Embryonic facial prominence (tissue), 1 donor: Measurements from ENCODE around the gene CHM.
"Not testable (repeated sequence)": the region's sequence is repeated elsewhere in the genome, so short reads cannot be mapped to it uniquely, and the experiment has no call there.

ENCODE experiments used
- DNase-seq: peaks from one replicate; pipeline ENCODE4 v3.0.0-alpha.2; 2016; ENCODE audit errors: extremely low spot score

Gene CHM

DNA sequence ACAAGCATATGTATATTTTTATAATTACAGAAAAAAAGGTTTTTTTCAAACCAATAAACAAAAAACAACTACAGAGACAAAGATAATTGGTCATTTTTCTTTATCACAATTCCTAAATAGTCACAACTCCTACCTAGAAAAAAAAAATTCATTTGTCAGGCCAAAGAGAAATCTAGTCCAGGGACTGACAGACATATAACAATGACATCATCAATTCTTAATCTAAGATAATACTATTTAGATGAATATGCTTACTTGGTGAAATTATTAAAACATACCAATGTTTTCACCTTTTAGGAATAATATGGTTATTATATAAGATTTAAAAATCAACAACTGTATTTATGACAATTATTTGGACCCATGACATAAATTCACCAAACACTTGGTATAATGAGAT is 48.4 kb downstream of the CHM start:
- DNase-seq = no peak

DNA sequence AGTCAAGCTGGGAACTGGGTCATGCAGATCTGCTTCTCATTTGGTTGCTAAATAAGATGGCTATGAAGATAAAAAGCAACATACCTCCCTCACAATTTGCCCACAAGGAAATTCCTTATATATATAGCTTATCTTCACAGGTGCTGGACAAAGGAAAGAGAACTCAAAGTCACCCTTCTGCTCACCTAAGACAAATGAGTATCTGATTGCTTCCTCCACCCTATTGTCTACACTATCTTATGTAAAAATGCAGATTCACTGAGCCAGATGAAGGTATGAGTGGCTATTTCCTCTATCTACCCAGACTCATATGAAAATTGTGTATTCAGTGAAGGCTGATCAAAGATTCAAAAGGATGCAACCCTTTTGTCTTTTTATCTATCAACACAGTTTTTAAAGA is 50.8 kb downstream of the CHM start:
- DNase-seq = no peak

DNA sequence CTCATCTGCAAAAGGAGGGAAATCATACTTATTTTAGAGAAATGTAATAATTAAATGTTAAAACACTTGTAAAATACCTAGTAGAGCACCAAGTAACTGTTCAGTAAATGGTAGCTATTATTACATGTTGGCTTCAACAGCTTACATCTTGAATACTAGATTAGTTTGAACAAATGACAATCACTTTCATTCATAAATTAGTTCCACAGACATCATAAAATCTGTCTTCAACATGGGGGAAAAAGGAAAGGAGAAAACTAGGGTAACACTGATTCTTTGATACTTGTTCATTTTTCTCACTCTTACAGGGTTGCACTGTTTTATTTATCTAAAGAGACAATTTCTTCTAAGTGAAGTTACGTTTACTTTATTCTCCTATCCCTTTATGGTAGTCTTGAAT is 51.7 kb downstream of the CHM start:
- DNase-seq = no peak

DNA sequence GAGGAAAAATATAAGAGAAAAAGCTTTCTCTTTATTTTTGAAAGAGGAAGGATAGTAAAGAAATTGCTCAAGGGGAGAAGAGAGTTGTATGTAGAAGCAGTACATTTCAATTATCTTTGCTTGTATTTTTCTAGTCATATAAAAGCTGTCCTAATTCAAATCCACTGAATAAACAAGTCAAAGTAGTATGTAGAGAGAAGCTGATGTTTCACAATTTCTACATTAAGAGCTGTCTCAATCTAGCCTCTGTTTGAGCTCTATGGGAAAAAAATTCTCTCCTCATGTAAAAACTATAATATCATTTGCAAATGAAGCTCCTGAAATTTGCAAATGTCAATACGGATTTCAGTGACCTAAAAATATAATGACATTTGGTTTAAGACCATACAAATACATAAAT is 52.6 kb downstream of the CHM start:
- no peak for DNase-seq

DNA sequence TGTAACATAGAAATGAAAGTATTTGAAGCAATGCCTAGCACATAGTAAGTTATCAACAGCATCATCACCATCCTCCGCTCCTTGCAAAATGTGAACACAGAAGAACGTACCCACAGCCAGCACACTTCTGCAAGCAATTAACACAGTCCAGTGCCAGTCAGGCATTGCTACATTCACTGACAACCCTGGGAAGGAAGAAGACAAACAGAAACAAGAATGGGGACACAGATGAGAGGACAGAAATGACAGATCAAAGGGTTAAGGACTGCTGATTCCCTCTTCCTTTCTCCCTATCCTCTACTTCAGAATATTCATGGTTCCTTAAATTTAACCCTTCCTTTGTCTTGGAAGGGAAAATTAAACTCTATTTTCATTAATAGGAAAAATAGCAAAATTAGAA is 53.1 kb downstream of the CHM start:
- DNase-seq = no peak

DNA sequence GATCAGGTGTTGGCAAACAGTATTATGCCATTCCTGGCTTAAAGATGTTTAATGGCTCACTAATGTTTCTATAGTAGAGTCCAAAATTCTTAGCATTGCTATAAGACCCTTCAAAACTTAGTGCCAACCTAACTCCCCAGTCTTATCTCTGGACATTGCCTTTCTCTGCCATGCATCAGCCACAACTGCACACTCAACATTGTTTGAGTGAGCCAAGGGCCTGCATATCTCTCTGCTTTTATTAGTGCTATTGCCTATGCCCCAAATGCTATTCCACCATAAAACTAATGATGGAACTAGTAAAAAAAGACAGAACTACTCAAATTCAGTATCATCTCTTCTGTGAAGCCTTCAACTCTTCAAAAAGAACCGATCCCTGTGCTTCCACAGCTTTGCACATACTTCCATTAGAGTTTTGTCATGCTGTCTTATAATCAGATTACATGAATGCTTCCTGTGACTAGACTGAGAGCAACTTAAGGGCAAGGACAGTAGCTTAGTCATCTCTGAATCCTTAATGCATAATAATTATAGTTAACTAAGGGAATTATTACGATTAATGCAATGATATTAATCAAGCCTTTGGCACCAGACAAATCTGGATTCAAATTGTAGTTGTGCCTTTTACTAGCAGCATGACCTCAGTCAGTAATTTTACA is 53.7 kb downstream of the CHM start:
- DNase-seq = no peak

DNA sequence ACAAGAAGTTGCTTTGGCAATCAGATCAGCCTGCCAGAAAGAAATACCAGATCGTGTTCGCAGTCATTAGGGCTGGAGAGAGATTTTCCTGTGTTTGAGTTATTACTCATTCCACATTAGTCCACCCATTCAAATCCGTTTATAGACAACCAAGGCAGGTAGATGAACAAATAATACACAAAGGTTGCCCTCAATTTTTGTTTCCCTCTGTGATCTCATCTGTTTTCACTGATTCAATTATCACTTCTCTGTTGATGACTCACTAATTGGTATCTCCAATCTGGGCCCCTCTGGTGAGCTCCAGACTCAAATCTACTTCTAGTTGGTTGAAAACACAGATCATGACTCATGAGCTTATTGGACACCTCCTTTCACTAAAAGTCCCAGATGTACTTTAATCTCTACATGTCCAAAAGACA is 54.5 kb downstream of the CHM start:
- no peak for DNase-seq

DNA sequence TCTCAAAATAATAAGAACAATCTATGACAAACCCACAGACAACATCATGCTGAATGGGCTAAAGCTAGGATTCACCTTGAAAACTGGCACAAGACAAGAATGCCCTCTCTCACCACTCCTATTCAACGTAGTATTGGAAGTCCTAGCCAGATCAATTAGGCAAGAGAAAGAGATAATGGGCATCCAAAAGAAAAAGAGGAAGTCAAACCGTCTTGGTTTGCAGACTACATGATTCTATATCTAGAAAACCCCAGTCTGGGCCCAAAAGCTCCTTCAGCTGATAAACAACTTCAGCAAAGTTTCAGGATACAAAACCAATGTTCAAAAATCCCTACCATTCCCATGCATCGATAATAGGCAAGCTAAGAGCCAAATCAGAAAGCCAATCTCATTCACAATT is 59.0 kb downstream of the CHM start:
- DNase-seq = no peak

DNA sequence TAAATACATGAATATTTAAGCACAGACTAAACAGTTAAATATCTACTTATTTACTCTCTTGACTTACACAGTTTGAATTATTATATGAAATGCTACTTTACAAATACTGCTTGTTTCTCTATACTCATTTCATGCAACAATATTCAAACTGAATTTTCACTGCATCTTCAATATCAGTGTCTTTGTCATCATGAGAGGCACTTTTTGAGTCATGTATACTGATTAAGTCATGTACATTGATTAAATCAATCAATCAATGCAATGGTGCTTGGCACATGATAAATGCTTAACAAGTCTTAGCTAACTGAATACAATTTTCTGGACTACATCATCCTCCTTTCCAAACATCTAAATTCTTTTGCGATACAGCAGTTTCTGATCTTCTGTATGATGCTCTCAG is 67.1 kb downstream of the CHM start:
- DNase-seq = no peak

DNA sequence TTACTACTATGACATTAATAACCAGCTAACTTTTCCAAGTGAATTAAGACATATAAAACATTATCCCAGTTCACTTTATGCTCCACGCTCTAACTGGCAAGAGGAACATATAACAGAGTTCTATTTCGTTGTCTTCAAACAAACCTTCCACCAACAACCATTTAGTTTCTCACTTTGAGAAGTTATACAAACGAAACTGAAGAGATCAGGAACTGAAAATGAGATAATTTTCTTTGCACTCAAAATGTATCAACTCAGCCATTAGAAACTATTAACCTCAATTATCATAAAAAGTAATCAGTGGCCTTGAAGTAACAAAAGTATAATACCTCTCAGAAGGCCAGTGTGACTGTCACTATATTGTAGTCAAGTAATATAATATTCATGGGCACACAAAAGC is 70.1 kb downstream of the CHM start:
- DNase-seq = no peak

DNA sequence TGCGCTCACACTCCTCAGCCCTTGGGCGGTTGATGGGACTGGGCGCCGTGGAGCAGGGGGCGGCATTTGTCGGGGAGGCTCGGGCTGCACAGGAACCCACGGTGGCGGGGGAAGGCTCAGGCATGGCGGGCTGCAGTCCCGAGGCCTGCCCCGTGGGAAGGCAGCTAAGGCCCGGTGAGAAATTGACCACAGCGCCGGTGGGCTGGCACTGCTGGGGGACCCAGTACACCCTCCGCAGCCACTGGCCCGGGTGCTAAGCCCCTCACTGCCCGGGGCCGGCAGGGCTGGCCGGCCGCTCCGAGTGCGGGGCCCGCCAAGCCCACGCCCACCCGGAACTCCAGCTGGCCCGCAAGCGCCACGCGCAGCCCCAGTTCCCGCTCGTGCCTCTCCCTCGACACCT is 75.0 kb downstream of the CHM start:
- not testable (repeated sequence) for DNase-seq

DNA sequence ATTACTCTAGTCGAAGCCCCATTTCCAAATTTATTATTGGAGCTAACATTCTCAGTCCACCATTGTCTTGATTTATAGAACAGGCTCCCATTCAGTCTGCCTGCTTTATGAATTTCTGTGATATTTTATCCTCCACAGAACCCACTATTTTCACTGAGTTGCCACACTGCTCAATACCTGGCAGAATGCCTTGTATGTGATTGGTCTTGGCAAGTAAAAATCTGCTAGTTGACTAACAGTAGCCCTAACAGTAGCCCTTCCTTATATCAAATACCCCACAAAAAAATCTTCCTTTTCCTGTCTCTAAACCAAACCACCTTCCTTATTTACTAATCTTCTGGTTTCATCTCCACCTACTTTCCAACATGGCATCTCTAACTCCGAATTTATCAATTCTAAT is 82.6 kb downstream of the CHM start:
- DNase-seq = no peak

DNA sequence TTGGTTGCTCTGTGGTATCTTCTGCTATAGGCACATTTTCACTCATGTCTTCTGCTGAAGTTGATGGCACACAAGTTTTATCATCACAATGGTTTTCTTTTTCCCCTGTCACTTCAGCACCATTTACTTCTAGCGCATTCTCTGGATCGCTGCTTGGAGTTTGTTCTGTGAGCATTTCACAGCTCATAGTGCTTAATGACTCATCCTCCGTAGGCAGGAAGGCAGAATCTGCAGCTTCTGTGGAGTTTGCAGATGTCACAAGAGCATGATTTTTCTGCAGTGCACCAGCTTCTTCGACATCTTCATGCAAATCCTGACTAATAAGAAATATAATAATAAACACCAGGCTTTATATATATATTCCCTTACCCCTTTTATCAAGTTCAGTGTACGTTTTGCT is 83.6 kb downstream of the CHM start:
- DNase-seq = no peak

DNA sequence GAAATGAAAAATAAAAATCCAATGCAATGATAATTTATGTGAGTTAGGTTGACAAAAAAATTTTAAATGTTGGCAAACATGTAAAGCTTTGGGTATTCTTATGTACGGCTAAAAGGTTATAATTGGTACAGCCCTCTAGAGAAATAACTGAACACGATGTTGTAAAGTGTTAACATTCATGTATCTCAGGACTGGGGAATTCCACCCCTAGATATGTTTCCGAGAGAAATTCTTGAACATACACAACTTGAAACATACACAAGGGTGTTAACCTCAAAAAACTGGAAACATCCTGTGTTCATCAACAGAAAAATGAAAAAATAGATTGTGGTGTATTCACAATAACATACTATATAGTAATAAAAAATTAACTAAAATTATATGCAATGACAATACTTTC is 91.8 kb downstream of the CHM start:
- DNase-seq = no peak

DNA sequence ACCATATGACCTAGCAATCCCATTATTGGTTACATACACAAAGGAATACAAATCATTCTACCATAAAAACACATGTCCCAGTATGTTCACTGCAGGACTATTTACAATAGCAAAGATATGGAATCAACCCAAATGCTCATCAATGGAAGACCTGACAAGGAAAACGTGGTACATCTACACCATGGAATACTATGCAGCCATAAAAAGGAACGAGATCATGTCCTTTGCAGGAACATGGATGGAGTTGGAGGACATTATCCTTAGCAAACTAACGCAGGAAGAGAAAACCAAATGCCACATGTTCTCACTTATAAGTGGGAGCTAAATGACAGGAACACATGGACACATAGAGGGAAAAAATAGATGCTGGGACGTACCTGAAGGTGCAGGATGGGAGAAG is 102.6 kb downstream of the CHM start:
- not testable (repeated sequence) for DNase-seq

DNA sequence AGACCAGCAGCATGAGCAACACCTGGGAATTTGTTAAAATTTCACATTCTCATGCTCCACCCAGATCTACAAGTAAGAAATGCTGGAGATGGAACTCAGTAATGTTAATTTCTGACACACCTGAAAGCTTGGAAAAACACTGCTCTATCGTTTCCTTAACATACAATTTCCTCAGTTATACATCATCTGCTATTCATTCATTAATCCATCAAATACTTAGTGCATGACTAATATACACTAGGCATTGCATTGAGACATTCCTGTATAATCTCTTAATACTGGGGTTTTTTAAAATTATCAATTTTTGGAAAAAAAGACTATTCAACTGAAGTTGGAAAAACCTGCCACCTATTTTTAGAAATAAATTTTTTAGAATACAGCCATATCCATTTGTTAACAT is 106.1 kb downstream of the CHM start:
- DNase-seq = no peak

DNA sequence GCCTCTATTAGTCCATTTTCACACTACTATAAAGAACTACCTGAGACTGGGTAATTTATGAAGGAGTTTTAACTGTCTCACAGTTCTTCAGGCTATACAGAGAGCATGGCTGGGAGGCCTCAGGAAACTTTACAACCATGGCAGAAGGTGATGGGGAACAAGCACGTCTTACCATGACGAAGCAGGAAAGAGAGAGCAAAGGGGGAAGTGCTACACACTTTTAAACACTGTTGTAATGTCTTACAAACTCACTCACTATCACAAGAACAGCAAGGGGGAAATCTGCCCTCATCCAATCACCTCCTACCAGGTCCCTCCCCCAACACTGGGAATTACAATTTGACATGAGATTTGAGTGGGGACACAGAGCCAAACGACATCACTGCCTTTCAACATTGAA is 107.4 kb downstream of the CHM start:
- DNase-seq = not testable (repeated sequence)

DNA sequence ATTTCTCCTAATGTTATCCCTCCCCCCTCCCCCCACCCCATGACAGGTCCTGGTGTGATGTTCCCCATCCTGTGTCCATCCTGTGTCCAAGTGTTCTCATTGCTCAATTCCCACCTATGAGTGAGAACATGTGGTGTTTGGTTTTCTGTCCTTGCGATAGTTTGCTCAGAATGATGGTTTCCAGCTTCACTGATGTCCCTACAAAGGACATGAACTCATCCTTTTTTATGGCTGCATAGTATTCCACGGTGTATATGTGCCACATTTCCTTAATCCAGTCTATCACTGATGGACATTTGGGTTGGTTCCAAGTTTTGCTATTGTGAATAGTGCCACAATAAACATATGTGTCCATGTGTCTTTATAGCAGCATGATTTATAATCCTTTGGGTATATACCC is 113.0 kb downstream of the CHM start:
- not testable (repeated sequence) for DNase-seq

DNA sequence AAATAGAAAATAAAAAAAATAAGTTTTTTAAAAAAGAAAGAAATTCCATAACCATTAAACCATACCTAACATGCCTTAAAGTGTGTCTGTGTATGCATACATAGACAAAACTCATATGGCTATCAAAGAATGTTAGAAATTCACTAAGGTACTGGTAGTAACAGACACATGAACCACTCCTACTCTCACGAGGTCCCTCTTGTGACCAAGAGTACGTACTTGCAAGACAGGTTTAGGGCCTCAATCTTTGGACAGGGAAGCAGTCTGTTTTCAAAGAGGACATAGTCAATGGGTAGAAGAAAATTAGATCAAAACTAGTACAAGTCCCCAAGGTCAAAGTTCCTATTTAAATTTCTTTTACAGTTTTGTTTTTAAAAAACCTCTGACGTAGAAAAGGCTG is 117.3 kb downstream of the CHM start:
- no peak for DNase-seq

DNA sequence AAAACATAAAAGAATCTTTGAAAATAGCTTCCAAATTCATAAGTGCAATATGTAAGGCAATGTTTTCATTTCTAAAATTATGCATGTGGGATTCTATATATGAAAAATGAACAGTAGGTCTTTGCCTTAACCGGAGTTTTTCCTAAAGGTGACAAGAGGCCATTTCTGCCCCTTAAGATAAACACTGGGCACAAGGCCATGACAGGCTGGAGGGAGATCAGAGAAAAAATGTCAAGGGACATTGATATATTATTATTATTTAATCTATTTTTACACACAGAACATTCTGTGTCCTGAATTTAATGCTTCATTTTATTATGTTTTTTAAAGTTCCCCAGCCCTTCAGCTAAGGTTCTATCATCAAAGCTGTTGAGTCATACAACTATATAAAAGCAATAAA is 118.8 kb downstream of the CHM start:
- DNase-seq = no peak

DNA sequence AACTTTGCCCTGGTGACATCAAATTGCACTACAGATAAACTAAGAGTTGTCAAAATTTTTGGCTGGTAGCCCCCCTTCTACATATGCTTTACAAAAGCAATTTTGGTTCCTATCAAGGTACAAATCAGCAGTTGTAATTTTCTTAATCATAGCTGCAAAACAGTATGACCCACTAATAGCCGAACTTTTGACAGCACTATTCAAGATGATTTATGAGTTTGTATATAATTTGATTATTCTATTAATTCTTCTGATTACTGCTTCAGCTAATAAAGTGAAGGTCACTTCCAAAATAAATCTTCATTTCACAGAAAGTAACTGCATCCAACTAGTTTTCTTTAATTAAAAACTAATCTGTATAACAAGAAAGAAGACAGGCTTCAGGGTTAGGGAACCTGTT is 119.6 kb downstream of the CHM start:
- DNase-seq = no peak

DNA sequence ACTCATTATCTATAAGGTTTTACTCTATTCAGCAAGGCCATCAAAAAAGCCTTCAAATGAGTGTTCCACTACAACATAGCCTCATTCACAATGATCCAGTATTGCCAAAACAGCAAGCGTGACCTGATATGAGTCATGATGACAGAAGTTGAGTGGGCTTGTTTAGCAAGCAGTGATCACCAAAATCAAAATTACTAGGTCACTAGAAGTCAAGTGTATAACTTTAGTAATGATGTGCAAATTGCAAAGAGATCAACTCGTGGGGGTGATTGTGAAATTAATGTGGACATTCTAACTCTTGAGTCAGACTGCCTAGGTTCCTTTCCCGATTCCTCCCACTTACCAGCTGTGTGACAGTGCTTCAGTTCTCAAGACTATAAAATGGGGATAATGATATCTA is 124.5 kb downstream of the CHM start:
- no peak for DNase-seq

DNA sequence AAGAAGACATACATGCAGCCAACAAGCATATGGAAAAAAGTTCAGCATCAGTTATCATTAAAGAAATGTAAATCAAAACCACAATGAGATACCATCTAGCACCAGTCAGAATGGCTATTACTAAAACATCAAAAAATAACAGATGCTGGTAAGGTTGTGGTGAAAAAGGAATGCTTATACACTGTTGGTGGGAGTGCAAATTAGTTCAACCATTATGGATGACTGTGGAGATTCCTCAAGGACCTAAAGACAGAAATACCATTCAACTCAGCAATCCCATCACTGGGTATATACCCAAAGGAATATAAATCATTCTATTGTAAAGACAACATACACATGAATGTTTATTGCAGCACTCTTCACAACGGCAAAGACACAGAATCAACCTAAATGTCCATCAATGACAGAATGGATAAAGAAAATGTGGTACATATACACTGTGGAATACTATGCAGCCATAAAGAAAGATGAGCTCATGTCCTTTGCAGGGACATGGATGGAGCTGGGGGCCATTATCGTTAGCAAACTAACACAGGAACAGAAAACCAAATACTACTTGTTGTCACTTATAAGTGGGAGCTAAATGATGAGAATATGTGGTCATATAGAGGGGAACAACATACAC is 130.6 kb downstream of the CHM start:
- not testable (repeated sequence) for DNase-seq

DNA sequence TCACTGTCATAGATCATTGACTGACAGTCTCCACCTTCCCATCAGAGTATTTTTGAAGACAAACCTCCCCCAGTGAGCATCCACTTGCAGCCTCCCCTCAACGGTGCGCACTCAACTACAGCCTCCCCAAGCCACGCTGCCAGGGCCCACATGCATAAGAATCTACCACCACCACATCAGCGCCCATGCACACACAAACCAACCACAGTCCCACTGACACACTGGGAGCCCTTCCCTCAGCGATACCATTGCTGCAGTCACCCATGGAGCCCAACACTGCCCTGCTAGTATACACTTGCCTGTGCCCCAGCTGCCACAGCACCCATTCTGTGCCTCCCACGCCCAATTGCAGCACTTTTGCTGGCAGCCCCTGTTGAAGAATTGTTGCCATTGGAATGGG is 132.9 kb downstream of the CHM start:
- no peak for DNase-seq
